Fibroblast of skin of left quadriceps (primary cell): ENCODE results near the gene ZC3H7A.
"Not testable (repeated sequence)": the region's sequence is repeated elsewhere in the genome, so short reads cannot be mapped to it uniquely, and the experiment has no call there.

ENCODE experiments used
- DNase-seq, 2 experiments: peaks; one replicate each; pipeline ENCODE4 v3.0.0-alpha.2; 2013; ENCODE audit warnings: low read depth in 2 of 2

Gene ZC3H7A

DNA sequence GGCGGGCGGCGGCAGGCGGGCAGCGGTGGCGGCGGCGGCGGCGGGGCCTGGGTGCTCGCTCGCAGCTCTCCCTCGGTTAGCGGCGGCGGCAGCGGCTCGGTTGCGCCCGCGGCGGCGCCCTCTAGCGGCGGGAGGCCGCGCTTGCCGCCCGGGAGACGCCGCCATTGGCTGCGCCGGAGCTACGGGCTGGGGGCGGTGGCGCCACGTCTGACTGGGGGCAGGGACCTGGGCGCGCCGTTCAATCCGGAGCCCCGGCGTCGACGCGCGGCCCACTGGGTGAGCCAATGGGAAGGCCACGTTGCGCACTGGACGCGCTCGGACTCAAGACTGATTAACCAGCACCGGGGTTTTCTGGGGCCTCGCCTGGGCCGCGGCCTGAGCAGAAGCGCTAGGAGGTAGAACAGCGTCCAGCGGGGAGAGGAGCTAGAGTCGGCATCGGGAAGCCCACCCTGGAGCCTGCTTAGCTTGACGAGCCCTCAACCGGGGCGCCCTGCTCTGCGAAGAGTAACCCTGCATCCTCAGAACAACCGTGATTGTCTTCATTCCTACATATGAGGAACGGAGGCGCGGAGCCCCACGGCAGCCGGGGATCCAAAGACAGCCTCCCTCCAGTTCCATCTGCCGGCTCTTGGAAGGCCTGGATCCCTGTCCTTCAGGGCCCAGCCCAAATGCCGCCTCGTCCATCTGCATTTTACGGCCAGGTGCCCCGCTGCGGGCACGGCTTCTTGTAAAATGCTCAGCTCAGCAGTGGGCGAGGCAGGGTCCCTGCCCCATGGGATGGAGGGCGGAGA is at the start of gene ZC3H7A:
Gene ZC3H7A (minus strand): TSS at position 93 of the 791 bp plus-strand sequence. CDS start 14,904 bp downstream, outside the sequence.
- DNase-seq: peak; percentile 93

DNA sequence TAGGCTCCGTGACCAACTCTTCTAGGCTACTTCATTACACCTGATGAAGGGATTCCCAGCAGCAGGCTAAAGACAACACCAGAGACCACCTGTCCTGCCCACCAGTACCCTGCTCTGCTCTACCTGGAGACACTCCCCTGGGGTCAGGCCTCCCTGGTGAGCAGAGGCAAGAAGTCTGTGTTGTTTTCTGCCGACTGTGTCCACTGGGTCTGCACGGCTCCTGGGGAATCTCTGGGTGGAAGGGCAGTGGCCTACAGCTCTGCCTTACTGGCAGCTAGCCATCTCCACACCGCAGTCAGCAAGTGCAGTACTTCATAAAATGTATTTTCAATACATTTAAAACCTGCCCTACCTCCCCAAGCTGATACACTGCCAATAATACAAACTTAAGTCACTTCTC is 47.4 kb upstream of the ZC3H7A start:
- DNase-seq: no peak

DNA sequence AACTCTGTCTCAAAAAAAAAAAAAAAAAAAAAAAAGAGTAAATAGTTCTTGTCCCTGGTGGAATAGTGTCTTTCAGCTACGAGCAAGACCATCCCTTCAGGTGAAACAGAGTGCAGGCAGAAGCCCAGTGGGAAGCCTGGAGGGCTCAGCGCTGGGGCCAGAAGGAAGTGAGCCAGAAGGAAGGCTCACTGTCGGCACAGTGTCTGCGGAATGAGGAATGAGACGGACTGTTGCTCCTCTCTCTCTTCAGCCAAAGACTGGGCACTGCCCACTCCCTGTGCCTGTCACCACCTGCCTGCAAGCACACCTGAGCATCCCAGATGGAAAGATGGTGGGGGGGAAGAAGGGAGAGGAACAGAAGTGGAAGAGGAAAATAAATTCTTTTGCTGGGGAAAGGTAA is 46.8 kb upstream of the ZC3H7A start:
- no peak for DNase-seq

DNA sequence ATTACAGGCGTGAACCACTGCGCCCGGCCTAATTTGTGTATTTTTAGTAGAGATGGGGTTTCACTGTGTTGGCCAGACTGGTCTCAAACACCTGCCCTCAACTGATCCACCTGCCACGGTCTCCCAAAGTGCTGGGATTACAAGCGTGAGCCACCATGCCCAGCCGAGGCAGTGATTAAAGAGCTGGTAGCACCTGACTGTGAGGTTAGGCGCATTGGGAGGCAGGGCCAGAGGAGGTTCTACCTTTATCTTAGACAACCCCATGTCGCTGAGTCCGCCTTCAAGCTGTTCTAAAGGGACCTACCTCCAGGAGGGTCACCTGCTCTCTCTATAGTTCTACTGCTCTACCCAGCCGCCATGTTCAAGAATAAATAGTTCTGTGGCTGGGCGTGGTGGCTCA is 46.1 kb upstream of the ZC3H7A start:
- DNase-seq: no peak

DNA sequence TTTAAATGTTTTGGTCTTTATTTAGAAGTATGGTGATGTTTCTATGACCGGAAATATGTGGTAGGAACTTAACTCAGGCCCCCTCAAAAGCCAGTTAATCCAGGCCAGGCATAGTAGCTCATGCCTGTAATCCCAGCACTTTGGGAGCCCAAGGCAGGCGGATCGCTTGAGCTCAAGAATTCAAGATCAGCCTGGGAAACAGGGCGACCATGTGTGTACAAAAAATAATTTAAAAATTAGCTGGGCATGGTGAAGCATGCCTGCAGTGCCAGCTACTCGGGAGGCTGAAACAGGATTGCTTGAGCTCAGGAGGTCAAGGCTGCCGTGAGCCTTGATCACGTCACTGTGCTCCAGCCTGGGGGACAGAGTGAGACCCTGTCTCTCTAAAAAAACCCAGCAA is 44.0 kb upstream of the ZC3H7A start:
- no peak for DNase-seq

GRCh38 chr16:11836650-11837244 is 39.7 kb upstream of the ZC3H7A start:
- peak; percentile 93 to 94 for DNase-seq

- DNase-seq: peak; percentile 68 to 70
These were observed 39.0 kb upstream of the ZC3H7A start for GRCh38 chr16:11835891-11836649.

- DNase-seq: no peak
These were observed 38.3 kb upstream of the ZC3H7A start for GRCh38 chr16:11835309-11835708.

- peak in 1 of 2 experiments; percentile 43 for DNase-seq
These were observed 37.1 kb upstream of the ZC3H7A start for GRCh38 chr16:11833951-11834695.

DNA sequence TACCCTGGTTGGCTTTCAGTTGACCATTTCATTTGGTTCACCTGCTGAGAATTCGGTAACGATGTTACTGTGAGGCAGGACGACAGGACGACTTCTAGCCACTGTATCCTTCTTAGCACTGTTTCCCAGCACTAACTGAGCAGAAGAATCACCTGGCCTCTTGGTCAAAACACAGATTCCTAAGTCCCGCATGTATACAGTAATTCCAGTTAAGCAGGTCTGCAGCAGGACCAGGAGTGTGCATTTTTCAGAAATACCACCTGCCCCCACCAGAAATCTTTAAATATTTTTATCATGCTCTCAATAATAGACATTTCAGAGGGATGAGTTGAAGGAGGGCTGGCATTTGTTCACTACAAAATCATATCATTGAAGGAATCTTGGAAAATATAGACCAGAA is 31.6 kb upstream of the ZC3H7A start:
- no peak for DNase-seq

- DNase-seq: not testable (repeated sequence)
These were observed 28.6 kb upstream of the ZC3H7A start for GRCh38 chr16:11825520-11826165.

- DNase-seq: no peak
These were observed 27.3 kb upstream of the ZC3H7A start for GRCh38 chr16:11824362-11824761.

GRCh38 chr16:11823645-11824044 is 26.6 kb upstream of the ZC3H7A start:
- DNase-seq: not testable (repeated sequence)

GRCh38 chr16:11819798-11820197 is 22.7 kb upstream of the ZC3H7A start:
- no peak for DNase-seq

GRCh38 chr16:11818970-11819369 is 21.9 kb upstream of the ZC3H7A start:
- DNase-seq: not testable (repeated sequence)

- no peak for DNase-seq
These were observed 19.1 kb upstream of the ZC3H7A start for GRCh38 chr16:11816123-11816522.

DNA sequence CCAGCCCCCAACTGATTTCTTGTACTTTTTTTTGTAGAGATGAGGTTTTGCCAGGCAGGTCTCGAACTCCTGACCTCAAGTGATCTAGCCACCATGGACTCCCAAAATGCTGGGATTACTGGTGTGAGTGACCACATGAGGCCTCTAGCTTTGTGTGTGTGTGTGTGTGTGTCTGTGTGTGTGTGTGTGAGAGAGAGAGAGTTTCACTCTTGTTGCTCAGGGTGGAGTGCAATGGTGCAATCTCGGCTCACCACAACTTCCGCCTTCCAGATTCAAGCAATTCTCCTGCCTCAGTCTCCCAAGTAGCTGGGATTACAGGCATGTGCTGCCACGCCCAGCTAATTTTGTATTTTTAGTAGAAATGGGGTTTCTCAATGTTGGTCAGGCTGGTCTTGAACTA is 17.7 kb upstream of the ZC3H7A start:
- not testable (repeated sequence) for DNase-seq

GRCh38 chr16:11806721-11807120 is 9.7 kb upstream of the ZC3H7A start:
- peak; percentile 75 to 82 for DNase-seq

GRCh38 chr16:11805556-11805955 is 8.5 kb upstream of the ZC3H7A start:
- DNase-seq: no peak

- no peak for DNase-seq
These were observed 4.5 kb upstream of the ZC3H7A start for GRCh38 chr16:11801481-11802021.

DNA sequence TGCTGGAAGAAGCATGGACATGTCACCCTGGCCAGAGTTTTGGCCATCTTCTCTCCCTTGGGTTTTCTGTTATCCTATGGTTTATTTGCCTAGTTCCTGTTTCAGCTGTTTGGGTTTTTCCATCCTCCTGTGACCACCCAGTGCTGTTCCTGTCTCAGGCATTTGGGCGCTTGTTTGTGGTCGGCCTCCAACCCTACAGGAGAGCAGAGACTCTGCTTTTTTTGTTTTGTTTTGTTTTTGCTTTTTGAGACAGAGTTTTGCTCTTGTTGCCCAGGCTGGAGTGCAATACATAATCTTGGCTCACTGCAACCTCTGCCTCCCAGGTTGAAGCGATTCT is 3.3 kb upstream of the ZC3H7A start:
- no peak for DNase-seq
